ENCODE results near the gene GLG1.

GLG1 gene

DNA sequence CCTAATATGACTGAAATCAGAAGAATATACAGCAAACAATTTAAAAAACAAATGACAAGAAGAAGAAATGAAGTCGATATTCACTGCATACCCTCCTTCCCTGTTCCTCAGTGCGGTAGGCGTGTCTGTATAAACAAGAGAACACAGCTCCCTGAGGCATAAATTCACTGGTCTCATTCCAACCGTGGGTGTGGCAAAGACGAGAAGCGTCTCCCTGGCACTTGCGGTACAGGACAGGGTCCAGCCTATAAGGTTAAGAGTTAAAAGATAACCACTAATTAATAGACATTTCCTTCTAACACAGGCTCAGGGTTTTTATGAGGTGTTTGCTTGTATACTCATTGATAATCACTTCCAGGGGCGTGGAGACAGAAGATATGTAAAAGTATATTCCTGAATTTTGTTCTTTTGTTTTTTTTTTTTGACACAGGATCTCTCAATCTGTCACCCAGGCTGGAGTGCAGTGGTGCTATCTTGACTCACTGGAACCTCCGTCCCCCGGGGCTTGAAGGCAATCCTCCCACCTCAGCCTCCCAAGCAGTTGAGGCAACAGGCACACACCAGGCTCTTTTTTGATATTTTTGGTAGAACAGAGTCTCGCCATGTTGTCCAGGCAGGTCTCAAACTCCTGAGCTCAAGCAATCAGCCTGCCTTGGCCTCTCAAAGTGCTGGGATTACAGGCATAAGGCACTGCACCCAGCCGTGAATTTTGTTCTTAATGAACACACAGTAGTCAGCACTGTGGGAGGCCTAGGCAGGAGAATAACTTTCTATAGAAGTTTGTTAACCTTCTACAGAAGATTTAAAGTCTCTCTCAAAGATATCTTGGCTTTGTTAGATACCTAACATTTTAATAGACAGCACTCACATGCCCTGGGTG lies 126.5 kb downstream of the GLG1 start:
- Histone ChIP-seq H3K27ac (replicated peaks) (no peak overlapping the region), H3K27me3 (ENCODE audit: insufficient read depth, poor library complexity, severe bottlenecking) (no peaks in the 10 kb centered on the region), H3K4me3 (replicated peaks; ENCODE audit: insufficient read depth, low read length) (no peak overlapping the region)
- TF ChIP-seq SPI1 (IDR thresholded peaks at IDR 0.05; ENCODE audit: borderline replicate concordance, low read depth), result no peak
- TF ChIP-seq, protein P1, sequence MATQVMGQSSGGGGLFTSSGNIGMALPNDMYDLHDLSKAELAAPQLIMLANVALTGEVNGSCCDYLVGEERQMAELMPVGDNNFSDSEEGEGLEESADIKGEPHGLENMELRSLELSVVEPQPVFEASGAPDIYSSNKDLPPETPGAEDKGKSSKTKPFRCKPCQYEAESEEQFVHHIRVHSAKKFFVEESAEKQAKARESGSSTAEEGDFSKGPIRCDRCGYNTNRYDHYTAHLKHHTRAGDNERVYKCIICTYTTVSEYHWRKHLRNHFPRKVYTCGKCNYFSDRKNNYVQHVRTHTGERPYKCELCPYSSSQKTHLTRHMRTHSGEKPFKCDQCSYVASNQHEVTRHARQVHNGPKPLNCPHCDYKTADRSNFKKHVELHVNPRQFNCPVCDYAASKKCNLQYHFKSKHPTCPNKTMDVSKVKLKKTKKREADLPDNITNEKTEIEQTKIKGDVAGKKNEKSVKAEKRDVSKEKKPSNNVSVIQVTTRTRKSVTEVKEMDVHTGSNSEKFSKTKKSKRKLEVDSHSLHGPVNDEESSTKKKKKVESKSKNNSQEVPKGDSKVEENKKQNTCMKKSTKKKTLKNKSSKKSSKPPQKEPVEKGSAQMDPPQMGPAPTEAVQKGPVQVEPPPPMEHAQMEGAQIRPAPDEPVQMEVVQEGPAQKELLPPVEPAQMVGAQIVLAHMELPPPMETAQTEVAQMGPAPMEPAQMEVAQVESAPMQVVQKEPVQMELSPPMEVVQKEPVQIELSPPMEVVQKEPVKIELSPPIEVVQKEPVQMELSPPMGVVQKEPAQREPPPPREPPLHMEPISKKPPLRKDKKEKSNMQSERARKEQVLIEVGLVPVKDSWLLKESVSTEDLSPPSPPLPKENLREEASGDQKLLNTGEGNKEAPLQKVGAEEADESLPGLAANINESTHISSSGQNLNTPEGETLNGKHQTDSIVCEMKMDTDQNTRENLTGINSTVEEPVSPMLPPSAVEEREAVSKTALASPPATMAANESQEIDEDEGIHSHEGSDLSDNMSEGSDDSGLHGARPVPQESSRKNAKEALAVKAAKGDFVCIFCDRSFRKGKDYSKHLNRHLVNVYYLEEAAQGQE (IDR thresholded peaks at IDR 0.05; ENCODE audit: insufficient replicate concordance, low read depth), result no peak
- no peak for TF ChIP-seq POLR2AphosphoS5 (IDR thresholded peaks at IDR 0.05; ENCODE audit: low read depth)
- TF ChIP-seq, protein P2, sequence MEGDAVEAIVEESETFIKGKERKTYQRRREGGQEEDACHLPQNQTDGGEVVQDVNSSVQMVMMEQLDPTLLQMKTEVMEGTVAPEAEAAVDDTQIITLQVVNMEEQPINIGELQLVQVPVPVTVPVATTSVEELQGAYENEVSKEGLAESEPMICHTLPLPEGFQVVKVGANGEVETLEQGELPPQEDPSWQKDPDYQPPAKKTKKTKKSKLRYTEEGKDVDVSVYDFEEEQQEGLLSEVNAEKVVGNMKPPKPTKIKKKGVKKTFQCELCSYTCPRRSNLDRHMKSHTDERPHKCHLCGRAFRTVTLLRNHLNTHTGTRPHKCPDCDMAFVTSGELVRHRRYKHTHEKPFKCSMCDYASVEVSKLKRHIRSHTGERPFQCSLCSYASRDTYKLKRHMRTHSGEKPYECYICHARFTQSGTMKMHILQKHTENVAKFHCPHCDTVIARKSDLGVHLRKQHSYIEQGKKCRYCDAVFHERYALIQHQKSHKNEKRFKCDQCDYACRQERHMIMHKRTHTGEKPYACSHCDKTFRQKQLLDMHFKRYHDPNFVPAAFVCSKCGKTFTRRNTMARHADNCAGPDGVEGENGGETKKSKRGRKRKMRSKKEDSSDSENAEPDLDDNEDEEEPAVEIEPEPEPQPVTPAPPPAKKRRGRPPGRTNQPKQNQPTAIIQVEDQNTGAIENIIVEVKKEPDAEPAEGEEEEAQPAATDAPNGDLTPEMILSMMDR (IDR thresholded peaks at IDR 0.05; ENCODE audit: insufficient read depth, low read length), result no peak
- no peak for TF ChIP-seq GABPA (IDR thresholded peaks at IDR 0.05; ENCODE audit: low read depth)
- no peak for DNase-seq (ENCODE audit: low read depth in 1 of 2, low spot score in 1 of 2)

DNA sequence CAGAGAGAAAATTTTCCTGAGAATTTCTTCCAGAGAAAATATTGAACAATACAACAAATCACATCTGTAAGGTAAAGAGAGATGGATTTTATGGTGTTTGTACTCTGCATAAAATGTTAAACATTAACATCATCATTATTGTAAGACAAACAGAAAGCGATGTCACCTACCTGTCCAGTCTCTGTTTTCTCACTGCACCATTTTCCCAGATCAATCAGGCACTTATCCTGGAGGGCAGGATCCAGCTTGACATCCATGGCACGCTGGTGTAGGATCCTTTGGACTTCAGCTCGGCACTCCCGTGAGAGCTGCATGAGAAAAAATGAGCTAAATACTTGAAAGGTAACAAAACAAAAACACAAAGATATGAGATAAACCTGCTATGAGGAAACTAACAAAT lies 129.7 kb downstream of the GLG1 start:
- TF ChIP-seq SPI1 (IDR thresholded peaks at IDR 0.05; ENCODE audit: borderline replicate concordance, low read depth) (no peak), POLR2AphosphoS5 (IDR thresholded peaks at IDR 0.05; ENCODE audit: low read depth) (no peak), GABPA (IDR thresholded peaks at IDR 0.05; ENCODE audit: low read depth) (no peak)
- TF ChIP-seq, protein P1 (IDR thresholded peaks at IDR 0.05; ENCODE audit: insufficient replicate concordance, low read depth), result no peak
- TF ChIP-seq, protein P2 (IDR thresholded peaks at IDR 0.05; ENCODE audit: insufficient read depth, low read length), result no peak
- Histone ChIP-seq H3K4me3 (replicated peaks; ENCODE audit: insufficient read depth, low read length) (no peak overlapping the region), H3K27ac (replicated peaks) (no peak overlapping the region), H3K27me3 (ENCODE audit: insufficient read depth, poor library complexity, severe bottlenecking) (no peaks in the 10 kb centered on the region)
- DNase-seq (ENCODE audit: low read depth in 1 of 2, low spot score in 1 of 2), result no peak

DNA sequence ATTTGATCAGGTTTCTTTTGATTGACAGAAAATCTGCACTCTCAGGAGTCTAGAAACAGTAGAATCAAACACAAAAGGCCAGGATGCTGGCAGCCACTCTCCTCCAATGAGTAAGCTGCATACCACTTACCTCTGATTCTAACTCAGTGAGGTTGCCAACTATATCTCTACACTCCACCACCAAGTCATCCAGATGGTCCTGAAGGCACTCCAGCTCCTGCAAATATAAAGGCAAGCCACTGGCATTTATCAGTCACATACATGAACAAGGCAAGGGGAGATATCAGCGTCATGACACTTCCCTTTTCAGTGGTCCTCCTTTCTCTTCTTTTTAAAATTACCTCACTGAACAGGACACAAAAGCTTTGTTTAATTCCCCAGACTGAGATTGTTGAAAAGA lies 132.5 kb downstream of the GLG1 start:
- Histone ChIP-seq H3K27ac (replicated peaks) (no peak overlapping the region), H3K4me3 (replicated peaks; ENCODE audit: insufficient read depth, low read length) (no peak overlapping the region), H3K27me3 (ENCODE audit: insufficient read depth, poor library complexity, severe bottlenecking) (no peaks in the 10 kb centered on the region)
- TF ChIP-seq SPI1 (IDR thresholded peaks at IDR 0.05; ENCODE audit: borderline replicate concordance, low read depth), result no peak
- TF ChIP-seq POLR2AphosphoS5 (IDR thresholded peaks at IDR 0.05; ENCODE audit: low read depth), result no peak
- TF ChIP-seq GABPA (IDR thresholded peaks at IDR 0.05; ENCODE audit: low read depth), result no peak
- TF ChIP-seq, protein P2 (IDR thresholded peaks at IDR 0.05; ENCODE audit: insufficient read depth, low read length), result no peak
- TF ChIP-seq, protein P1 (IDR thresholded peaks at IDR 0.05; ENCODE audit: insufficient replicate concordance, low read depth), result no peak
- DNase-seq (ENCODE audit: low read depth in 1 of 2, low spot score in 1 of 2), result no peak
